ENCODE results near the gene PRODH. TPM values are rescaled to one million over a fixed set of nuclear protein-coding genes. Genes with fewer than 3 reads are reported as not detected.
A peak's percentile ranks its signal among the peaks of the same experiment; 100 is the strongest.
"Not testable (repeated sequence)": the region's sequence is repeated elsewhere in the genome, so short reads cannot be mapped to it uniquely, and the experiment has no call there.

The PRODH gene
- total RNA-seq, 1 experiment from 2014 or later: 1.1 TPM

GRCh38 chr22:18905540-18906409 is 30.3 kb downstream of the PRODH start, which contains the start of gene DGCR6:
DGCR6 (plus strand) TSS chr22:18906320; CDS start chr22:18906375, 55 bp downstream.
- CTCF ChIA-PET: interaction anchor here (0.6 kb wide), 2 partner anchors 79 to 398 kb away, joined by 4 to 17 read pairs; no protein-coding TSS in a partner anchor
- DNase-seq: no peak

DNA sequence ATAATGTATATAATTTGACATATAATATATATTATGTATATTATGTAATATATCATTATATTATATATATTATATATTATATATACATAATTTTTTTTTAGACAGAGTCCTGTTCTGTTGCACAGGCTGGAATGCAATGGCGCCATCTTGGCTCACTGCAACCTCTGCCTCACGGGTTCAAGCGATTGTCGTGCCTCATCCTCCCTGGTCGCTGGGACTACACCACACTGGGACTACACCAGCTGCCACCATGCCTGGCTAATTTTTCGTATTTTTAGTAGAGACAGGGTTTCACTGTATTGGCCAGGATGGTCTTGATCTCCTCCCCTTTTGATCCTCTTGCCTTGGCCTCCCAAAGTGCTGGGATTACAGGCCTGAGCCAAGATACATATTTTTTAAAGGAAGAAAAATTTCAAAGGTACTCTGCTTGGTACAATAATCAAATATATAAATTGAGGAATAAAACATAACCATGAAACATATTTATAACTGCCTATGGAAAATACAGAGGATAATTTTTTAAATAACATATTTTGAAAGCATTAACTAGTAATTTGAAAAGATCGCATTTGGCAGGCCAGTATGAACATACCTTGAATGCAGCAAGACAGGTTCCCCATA is 39.9 kb downstream of the PRODH start:
- H3K4me3 ChIP-seq; H3K36me3 ChIP-seq (ENCODE audit: low read depth); H3K27ac ChIP-seq; H3K9me3 ChIP-seq (ENCODE audit: insufficient read depth, low read depth); H3K4me1 ChIP-seq (replicated peaks; ENCODE audit: insufficient read depth); intact Hi-C loops (cut with micrococcal nuclease; ENCODE audit: unreplicated experiment); H3K27me3 ChIP-seq (ENCODE audit: insufficient read depth, low read depth); H3K9me2 ChIP-seq (ENCODE audit: insufficient read depth); H3K4me2 ChIP-seq; H3F3A ChIP-seq (ENCODE audit: insufficient read depth, low read depth); CTCF ChIA-PET; POLR2A ChIA-PET (ENCODE audit: unreplicated experiment); BruUV-seq (replicated peaks); H3K79me2 ChIP-seq (ENCODE audit: low read depth); H2AFZ ChIP-seq; DNase-seq; H4K20me1 ChIP-seq (ENCODE audit: insufficient read depth): not testable (repeated sequence)

More at GRCh38 chr22:18905540-18906409, 30.3 kb downstream of the PRODH start, which contains the start of gene DGCR6:
- Histone ChIP-seq H3K4me2 (no peak within 1 kb of the TSS), H3K9me2 (ENCODE audit: insufficient read depth) (no peaks in the 10 kb centered on the region), H3F3A (ENCODE audit: insufficient read depth, low read depth) (no peaks in the 10 kb centered on the region), H4K20me1 (ENCODE audit: insufficient read depth) (no peaks in the 10 kb centered on the region), H3K4me3 (no peak within 1 kb of the TSS), H3K27ac (no peak within 1 kb of the TSS), H3K36me3 (ENCODE audit: low read depth) (no peaks in the 10 kb centered on the region), H3K27me3 (ENCODE audit: insufficient read depth, low read depth) (no peaks in the 10 kb centered on the region), H3K79me2 (ENCODE audit: low read depth) (no peaks in the 10 kb centered on the region), H2AFZ (no peak within 1 kb of the TSS), H3K9me3 (ENCODE audit: insufficient read depth, low read depth) (no peaks in the 10 kb centered on the region), H3K4me1 (replicated peaks; ENCODE audit: insufficient read depth) (no peaks in the 10 kb centered on the region)
- POLR2A ChIA-PET (ENCODE audit: unreplicated experiment): interaction anchor here (0.7 kb wide), 2 partner anchors 282 to 749 kb away, joined by 5 to 15 read pairs; no protein-coding TSS in a partner anchor
- BruUV-seq (replicated peaks): TSS peak; percentile 96
- TF ChIP-seq, protein P1, sequence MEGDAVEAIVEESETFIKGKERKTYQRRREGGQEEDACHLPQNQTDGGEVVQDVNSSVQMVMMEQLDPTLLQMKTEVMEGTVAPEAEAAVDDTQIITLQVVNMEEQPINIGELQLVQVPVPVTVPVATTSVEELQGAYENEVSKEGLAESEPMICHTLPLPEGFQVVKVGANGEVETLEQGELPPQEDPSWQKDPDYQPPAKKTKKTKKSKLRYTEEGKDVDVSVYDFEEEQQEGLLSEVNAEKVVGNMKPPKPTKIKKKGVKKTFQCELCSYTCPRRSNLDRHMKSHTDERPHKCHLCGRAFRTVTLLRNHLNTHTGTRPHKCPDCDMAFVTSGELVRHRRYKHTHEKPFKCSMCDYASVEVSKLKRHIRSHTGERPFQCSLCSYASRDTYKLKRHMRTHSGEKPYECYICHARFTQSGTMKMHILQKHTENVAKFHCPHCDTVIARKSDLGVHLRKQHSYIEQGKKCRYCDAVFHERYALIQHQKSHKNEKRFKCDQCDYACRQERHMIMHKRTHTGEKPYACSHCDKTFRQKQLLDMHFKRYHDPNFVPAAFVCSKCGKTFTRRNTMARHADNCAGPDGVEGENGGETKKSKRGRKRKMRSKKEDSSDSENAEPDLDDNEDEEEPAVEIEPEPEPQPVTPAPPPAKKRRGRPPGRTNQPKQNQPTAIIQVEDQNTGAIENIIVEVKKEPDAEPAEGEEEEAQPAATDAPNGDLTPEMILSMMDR (conservative IDR thresholded peaks at IDR 0.05): no peak
- TF ChIP-seq EZH2 (IDR thresholded peaks at IDR 0.05; ENCODE audit: low read depth): no peak
- intact Hi-C loops (cut with micrococcal nuclease; ENCODE audit: unreplicated experiment): no loop called here

DNA sequence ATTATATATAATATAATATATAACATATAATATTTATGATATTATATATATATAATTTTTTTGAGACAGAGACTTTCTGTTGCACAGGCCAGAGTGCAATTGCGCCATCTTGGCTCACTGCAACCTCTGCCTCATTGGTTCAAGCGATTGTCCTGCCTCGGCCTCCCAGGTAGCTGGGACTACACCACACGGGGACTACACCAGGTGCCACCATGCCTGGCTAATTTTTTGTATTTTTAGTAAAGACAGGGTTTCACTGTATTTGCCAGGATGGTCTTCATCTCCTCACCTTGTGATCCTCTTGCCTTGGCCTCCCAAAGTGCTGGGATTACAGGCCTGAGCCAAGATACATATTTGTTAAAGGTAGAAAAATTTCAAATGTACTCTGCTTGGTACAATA is 42.3 kb downstream of the PRODH start:
- DNase-seq; H3K27me3 ChIP-seq (ENCODE audit: insufficient read depth, low read depth); intact Hi-C loops (cut with micrococcal nuclease; ENCODE audit: unreplicated experiment); H3K4me3 ChIP-seq; POLR2A ChIA-PET (ENCODE audit: unreplicated experiment); CTCF ChIA-PET; H3K79me2 ChIP-seq (ENCODE audit: low read depth); H2AFZ ChIP-seq; H3K9me3 ChIP-seq (ENCODE audit: insufficient read depth, low read depth); H3K4me1 ChIP-seq (replicated peaks; ENCODE audit: insufficient read depth); H3K9me2 ChIP-seq (ENCODE audit: insufficient read depth); H3F3A ChIP-seq (ENCODE audit: insufficient read depth, low read depth); H3K27ac ChIP-seq; H3K4me2 ChIP-seq; H3K36me3 ChIP-seq (ENCODE audit: low read depth); BruUV-seq (replicated peaks); H4K20me1 ChIP-seq (ENCODE audit: insufficient read depth): not testable (repeated sequence)

- H3K9me2 ChIP-seq (ENCODE audit: insufficient read depth); H3K4me1 ChIP-seq (replicated peaks; ENCODE audit: insufficient read depth); H3F3A ChIP-seq (ENCODE audit: insufficient read depth, low read depth); H2AFZ ChIP-seq; H3K36me3 ChIP-seq (ENCODE audit: low read depth); BruUV-seq (replicated peaks); H4K20me1 ChIP-seq (ENCODE audit: insufficient read depth); H3K9me3 ChIP-seq (ENCODE audit: insufficient read depth, low read depth); DNase-seq; H3K27me3 ChIP-seq (ENCODE audit: insufficient read depth, low read depth); H3K79me2 ChIP-seq (ENCODE audit: low read depth); H3K4me2 ChIP-seq; H3K4me3 ChIP-seq; H3K27ac ChIP-seq; POLR2A ChIA-PET (ENCODE audit: unreplicated experiment); CTCF ChIA-PET; intact Hi-C loops (cut with micrococcal nuclease; ENCODE audit: unreplicated experiment): not testable (repeated sequence)
These were observed 45.4 kb downstream of the PRODH start for GRCh38 chr22:18890510-18891192.

Data from PC-9 (cell line).